ENCODE measurements around the gene HES6.

DNA sequence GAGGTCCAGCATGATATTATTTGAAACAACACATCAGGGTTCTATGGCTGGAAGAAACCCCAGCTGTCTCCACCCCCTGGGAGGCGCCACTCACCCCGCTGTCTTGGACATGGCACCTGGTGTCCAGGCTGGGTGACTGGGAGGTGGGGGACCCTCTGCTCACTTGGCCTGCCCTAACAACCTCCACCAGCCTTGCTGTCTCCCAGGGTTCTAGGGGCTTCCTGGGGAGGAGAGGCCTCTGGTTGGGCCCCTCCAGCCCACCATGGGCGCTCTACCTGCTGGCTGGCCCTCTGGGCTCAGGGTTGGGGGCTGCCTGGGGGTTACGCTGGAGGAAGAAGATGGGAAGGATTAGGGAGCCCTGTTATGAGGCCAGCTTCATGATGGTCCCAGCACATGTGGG, 32.3 kb upstream of the HES6 start:
- no peak for TF ChIP-seq POLR2A (IDR thresholded peaks at IDR 0.05; ENCODE audit: low read length)
- TF ChIP-seq GATA1 (IDR thresholded peaks at IDR 0.05; ENCODE audit: low read depth, low read length), result no peak
